GM19099 (cell line): ENCODE results near the gene PIM2.
A peak's percentile ranks its signal among the peaks of the same experiment; 100 is the strongest.

Experiments used
- POLR2A ChIP-seq: IDR thresholded peaks from 3 replicates; pipeline ENCODE4 v1.6.1; 2011; ENCODE audit warnings: low read depth; ENCODE audit not compliant: insufficient read length; ENCODE audit errors: extremely low read depth

PIM2 gene

DNA sequence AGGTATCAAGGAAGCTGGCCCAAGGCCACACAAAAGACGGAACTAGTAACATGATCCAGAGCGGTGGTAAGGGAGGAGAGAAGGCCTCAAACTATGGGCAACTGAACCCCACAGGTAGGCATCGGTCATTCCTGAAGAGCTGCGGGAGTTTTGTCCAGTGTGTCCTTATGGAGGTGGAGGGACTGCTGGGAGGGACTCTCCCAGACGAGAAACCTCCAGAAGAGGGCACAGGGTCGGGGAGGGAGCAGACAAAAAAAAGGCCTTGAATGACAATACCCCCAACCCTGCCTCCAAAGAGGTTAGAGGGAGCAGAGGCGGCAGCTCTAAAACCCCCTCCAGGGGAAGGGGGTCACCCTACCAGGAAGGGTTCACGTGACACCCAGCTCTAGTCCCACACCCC lies 14.6 kb downstream of the PIM2 start:
- TF ChIP-seq POLR2A = no peak

GRCh38 chrX:48903290-48903689 lies 15.5 kb downstream of the PIM2 start:
- TF ChIP-seq POLR2A = no peak

GRCh38 chrX:48902776-48903175 lies 16.0 kb downstream of the PIM2 start:
- TF ChIP-seq POLR2A = no peak

DNA sequence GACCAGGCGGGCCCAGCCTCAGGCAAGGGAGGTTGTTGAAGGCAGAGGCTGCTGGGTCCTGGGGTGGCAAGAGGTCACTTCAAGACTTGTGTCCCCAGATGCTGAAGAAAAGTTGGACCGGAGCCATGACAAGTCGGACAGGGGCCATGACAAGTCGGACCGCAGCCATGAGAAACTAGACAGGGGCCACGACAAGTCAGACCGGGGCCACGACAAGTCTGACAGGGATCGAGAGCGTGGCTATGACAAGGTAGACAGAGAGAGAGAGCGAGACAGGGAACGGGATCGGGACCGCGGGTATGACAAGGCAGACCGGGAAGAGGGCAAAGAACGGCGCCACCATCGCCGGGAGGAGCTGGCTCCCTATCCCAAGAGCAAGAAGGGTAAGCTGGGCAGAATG lies 16.7 kb downstream of the PIM2 start:
- no peak for TF ChIP-seq POLR2A

GRCh38 chrX:48901069-48901468 lies 17.8 kb downstream of the PIM2 start:
- no peak for TF ChIP-seq POLR2A

GRCh38 chrX:48899078-48899410 lies 19.8 kb downstream of the PIM2 start:
- TF ChIP-seq POLR2A = no peak

DNA sequence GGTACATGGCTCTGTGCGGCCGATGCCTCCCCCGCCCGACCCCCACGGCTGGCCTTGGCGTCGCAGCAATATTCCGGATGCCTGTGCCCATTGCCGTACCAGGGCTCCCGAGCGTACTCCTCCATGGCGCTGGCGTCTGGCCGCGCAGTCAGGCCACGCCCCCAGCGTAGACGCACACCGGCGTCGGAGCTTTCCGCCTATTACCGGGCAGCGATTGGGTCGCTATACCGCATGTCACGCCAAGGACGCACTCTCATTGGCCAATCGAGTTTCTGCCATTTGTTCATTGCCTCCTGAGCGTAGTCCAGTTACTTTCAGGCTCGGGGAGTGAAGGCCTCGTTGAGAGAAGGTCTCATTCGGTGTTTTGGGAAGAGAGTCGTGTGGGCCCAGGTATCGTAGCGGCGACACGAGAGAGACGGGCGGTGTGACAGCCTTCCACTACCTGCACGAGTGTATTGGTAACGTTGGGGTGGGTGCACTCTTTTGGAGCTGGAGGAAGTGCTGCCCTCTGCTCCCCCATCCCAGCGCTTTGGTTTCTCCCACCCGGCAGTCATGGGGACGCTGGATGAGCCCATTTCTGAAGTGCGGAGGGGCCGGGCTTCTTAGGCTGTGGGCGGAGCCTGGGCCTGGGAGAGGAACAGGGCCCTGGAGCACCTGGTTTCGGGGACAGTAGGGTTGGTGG lies 21.1 kb downstream of the PIM2 start, which contains the start of the genes PQBP1 and TIMM17B:
PQBP1 (plus strand) TSS at position 306 of the 682 bp plus-strand sequence. CDS start 580 bp downstream, outside the sequence.
TIMM17B (minus strand) TSS at position 144 of the 682 bp plus-strand sequence; CDS start at position 125, 19 bp downstream.
- peak; percentile 83 for TF ChIP-seq POLR2A

DNA sequence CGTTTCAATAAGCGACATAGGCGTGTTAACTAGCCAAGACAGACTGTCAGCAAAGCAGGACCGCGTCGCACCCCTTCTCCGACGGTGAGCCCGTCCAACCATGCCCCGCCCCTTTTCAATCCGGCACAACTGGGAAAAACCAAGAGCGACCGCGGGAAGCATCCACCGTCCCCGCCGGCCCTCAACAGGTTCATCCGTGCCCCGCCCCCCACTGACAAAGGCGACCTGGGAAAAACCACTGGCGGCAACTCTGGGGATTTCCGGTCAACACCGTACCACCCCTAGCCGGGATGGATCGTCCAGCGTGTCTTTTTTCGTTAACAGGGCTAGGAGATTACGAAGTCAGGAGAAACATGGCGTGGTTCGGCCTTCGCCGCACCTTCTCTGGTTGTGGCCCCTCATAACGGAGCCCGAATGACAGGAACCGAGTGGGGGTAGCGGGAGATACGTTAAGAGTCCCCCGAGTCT lies 21.6 kb downstream of the PIM2 start:
- no peak for TF ChIP-seq POLR2A

- TF ChIP-seq POLR2A = no peak
Measured at GRCh38 chrX:48896611-48897011, 22.2 kb downstream of the PIM2 start.

DNA sequence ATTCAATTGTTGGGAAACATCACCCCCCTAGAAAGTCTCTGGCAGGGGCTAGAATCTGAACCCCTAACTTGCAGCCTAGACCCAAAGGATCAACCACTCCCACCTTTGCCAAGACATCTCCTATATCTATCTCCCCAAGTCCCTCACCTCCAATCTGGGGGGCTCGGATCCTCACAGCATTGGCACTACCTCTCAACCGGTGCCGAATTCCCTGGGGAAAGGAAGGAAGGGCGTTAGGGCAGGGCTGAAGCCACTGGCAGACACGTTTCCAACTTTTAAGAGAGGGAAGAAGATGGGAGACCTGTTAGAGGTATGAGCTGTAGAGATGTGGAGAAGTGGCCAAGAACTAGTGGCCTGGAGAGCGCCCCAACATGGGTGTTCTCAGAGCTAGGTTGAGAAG lies 23.9 kb downstream of the PIM2 start:
- TF ChIP-seq POLR2A = no peak

DNA sequence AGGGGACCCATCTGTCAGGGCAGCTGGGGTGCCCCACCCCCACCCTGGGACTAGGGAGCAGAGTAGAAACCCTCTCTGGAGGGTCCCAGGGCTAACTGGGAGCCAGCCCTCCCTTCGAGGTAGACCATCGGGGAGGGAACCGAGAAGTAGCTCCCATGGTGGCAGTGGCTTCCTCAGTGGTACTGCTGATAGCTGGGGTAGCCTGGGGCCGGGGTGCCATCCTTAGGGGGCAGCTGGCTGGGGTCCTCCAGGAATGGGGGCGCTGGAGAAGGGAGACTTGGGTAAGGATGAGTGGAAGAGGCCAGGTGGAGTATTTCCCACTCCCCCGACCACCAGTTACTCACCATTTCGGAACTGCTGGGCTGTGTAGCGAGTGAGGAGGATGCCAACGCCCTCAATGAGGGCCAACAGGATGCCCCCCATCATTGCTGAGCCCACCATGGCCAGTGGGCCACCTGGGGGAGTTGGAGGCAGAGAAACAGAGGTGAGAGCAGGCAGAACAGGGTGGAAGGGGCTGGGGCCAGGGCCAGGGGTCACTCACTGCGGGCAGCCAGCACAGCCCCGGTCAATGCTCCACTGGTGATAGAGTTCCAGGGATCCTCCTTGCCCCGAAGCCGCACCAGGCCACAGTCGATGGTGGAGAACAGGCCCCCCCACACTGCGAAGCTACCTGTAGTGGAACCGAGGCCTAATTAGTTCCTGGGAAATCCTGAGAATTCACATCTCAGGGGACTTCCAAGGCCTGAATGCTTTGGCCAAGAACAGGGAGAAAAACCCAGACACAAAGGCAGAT lies 25.1 kb downstream of the PIM2 start:
- TF ChIP-seq POLR2A = no peak

GRCh38 chrX:48892896-48893295 lies 25.9 kb downstream of the PIM2 start:
- TF ChIP-seq POLR2A = no peak

- no peak for TF ChIP-seq POLR2A
Measured at GRCh38 chrX:48891402-48892288, 27.2 kb downstream of the PIM2 start.

DNA sequence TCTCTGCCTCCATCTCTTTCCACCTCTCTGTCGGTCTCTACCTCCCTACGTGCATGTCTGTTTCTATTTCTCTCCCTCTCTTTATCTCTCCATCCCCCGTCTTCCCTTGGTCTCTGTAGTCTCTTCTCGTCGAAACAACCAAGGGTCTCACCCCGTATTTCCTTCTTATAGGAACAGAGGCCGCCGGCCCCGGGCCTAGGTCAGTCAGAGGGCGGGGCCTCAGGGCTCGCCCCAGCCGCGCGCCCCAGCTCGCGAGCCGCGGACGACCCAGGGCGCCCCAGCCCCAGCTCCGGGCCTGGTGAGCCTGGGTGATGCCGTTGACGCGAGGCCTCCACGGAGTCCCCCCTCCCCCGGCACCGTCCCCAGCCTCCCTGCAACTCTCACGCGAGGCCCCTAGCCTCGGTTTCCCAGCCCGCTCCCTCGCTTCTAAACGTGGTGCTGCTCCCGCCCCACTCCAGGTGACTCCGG lies 27.9 kb downstream of the PIM2 start:
- no peak for TF ChIP-seq POLR2A

GRCh38 chrX:48890296-48890925 lies 28.4 kb downstream of the PIM2 start:
- TF ChIP-seq POLR2A = no peak

- TF ChIP-seq POLR2A = no peak
Measured at GRCh38 chrX:48883729-48884128, 35.1 kb downstream of the PIM2 start.
